Lung (tissue), 12 donors: Measurements from ENCODE around the gene KCNC3. TPM values are rescaled to one million over a fixed set of nuclear protein-coding genes. Genes with fewer than 3 reads are reported as not detected.

Experiments
- ATAC-seq: fragments of 200-7000 bp; cut with Tn5 transposase; one replicate; pipeline ENCODE4 v1.9.1; 2020; ENCODE audit warnings: moderate number of reproducible peaks; ENCODE audit not compliant: insufficient read depth, low FRiP score
- DNase-seq, 3 donors: peaks; one replicate each; pipeline ENCODE4 v3.0.0-alpha.2; 2013 to 2017
- H3K27ac ChIP-seq, 2 donors: one replicate each; pipeline ENCODE4 v1.5.1; 2013; ENCODE audit warnings: mild to moderate bottlenecking in 2 of 2, moderate library complexity in 2 of 2, control low read depth in 1 of 2, inconsistent platforms in 1 of 2, low read depth in 1 of 2, low read length in 1 of 2
- H3K27me3 ChIP-seq, 3 donors: one replicate each; pipeline ENCODE4 v1.5.1; 2013; ENCODE audit warnings: low read length in 2 of 3; ENCODE audit not compliant: control insufficient read depth in 3 of 3, insufficient read depth in 3 of 3
- H3K36me3 ChIP-seq, 4 donors: one replicate each; pipeline ENCODE4 v1.5.1; 2013; ENCODE audit warnings: low read length in 4 of 4, mild to moderate bottlenecking in 1 of 4, moderate library complexity in 1 of 4; ENCODE audit not compliant: control insufficient read depth in 4 of 4, insufficient read depth in 4 of 4
- H3K4me1 ChIP-seq, 5 donors: one replicate each; pipeline ENCODE4 v1.5.1; 2013; ENCODE audit warnings: low read length in 5 of 5, mild to moderate bottlenecking in 2 of 5, moderate library complexity in 1 of 5; ENCODE audit not compliant: control insufficient read depth in 5 of 5, insufficient read depth in 5 of 5
- H3K4me3 ChIP-seq: one replicate; pipeline ENCODE4 v1.5.1; 2013; ENCODE audit warnings: mild to moderate bottlenecking, control low read depth, moderate library complexity
- H3K9ac ChIP-seq, 2 donors: one replicate each; pipeline ENCODE4 v1.5.1; 2013; ENCODE audit warnings: low read length in 2 of 2, control low read depth in 1 of 2; ENCODE audit not compliant: insufficient read depth in 1 of 2
- H3K9me3 ChIP-seq, 4 donors: one replicate each; pipeline ENCODE4 v1.5.1; 2013; ENCODE audit warnings: low read length in 3 of 4, mild to moderate bottlenecking in 1 of 4, moderate library complexity in 1 of 4; ENCODE audit not compliant: control insufficient read depth in 4 of 4, insufficient read depth in 3 of 4
- WGBS, 2 donors: extraction: QIAGEN DNeasy Blood & Tissue Kit; methylation state at CpG; one replicate each; pipeline ENCODE4 v1.1.7; 2013; 5-methylcytosine and 5-hydroxymethylcytosine counted together
- polyA plus RNA-seq, 2 donors: library from polyadenylated mRNA; stranded (reverse); fragments of 200-250 nt; gene quantifications; one replicate each; pipeline ENCODE4 v1.2.1, GENCODE V29; 2013
- total RNA-seq, 2 donors: library from RNA; depleted of rRNA in 1 of 2; stranded (reverse); fragments of >200 nt in 1 of 2; gene quantifications; one replicate each; pipeline ENCODE4 v1.2.1, GENCODE V29; 2014 to 2021
- TF ChIP-seq, protein P1 (sequence below): IDR thresholded peaks from 2 replicates; pipeline ENCODE4 v1.5.1; 2012; ENCODE audit warnings: mild to moderate bottlenecking; ENCODE audit errors: control extremely low read depth, extremely low read depth
- donor health status: control.
- donor health status: control.
- donor health status: Bipolar disorder and iron deficiency.
- donor health status: healthy.
- donor health status: DM: yes; HTN: yes; CAD: no.

The KCNC3 gene
- total and polyA plus RNA-seq, 4 donors = 2.6 to 13.2 (median 5.2) TPM

DNA sequence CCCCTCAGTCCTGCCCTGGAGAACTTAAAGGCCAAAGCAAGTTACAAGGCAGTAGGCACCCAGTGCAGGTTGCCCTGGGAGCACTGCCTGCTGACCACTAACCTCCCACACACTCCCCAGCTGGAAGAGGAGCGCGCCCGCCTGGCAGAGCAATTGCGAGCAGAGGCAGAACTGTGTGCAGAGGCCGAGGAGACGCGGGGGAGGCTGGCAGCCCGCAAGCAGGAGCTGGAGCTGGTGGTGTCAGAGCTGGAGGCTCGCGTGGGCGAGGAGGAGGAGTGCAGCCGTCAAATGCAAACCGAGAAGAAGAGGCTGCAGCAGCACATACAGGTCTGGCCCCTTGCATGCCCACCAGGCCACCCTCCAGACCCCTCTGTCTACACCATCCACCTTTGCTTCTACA is 61.1 kb downstream of the KCNC3 start:
- Histone ChIP-seq H3K4me1 (no peaks in the 10 kb centered on the region), H3K36me3 (peaks cover 7 to 24% (median 16%) of the 10 kb centered on the region in 4 donors), H3K27ac (no peak overlapping the region), H3K9ac (no peak overlapping the region), H3K27me3 (no peaks in the 10 kb centered on the region), H3K4me3 (no peak overlapping the region), H3K9me3 (peaks cover 0 to 5% (median 1%) of the 10 kb centered on the region in 4 donors)
- ATAC-seq (no peak), DNase-seq (no peak)
- TF ChIP-seq, protein P1, sequence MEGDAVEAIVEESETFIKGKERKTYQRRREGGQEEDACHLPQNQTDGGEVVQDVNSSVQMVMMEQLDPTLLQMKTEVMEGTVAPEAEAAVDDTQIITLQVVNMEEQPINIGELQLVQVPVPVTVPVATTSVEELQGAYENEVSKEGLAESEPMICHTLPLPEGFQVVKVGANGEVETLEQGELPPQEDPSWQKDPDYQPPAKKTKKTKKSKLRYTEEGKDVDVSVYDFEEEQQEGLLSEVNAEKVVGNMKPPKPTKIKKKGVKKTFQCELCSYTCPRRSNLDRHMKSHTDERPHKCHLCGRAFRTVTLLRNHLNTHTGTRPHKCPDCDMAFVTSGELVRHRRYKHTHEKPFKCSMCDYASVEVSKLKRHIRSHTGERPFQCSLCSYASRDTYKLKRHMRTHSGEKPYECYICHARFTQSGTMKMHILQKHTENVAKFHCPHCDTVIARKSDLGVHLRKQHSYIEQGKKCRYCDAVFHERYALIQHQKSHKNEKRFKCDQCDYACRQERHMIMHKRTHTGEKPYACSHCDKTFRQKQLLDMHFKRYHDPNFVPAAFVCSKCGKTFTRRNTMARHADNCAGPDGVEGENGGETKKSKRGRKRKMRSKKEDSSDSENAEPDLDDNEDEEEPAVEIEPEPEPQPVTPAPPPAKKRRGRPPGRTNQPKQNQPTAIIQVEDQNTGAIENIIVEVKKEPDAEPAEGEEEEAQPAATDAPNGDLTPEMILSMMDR = no peak
- 90% methylated on average over 13 of the region's 13 CpGs for WGBS, 2 donors

- Histone ChIP-seq H3K36me3 (peaks cover 7 to 22% (median 14%) of the 10 kb centered on the region in 4 donors), H3K9me3 (peaks cover 0 to 5% (median 1%) of the 10 kb centered on the region in 4 donors), H3K9ac (no peak overlapping the region), H3K27me3 (no peaks in the 10 kb centered on the region), H3K27ac (no peak overlapping the region), H3K4me1 (no peaks in the 10 kb centered on the region), H3K4me3 (no peak overlapping the region)
- 21 to 45% methylated on average over 20 of the region's 20 CpGs for WGBS, 2 donors
- no peak for DNase-seq
- ATAC-seq = peak; percentile 34
- TF ChIP-seq, protein P1 = no peak
Measured at GRCh38 chr19:50266896-50267295, 62.3 kb downstream of the KCNC3 start.

DNA sequence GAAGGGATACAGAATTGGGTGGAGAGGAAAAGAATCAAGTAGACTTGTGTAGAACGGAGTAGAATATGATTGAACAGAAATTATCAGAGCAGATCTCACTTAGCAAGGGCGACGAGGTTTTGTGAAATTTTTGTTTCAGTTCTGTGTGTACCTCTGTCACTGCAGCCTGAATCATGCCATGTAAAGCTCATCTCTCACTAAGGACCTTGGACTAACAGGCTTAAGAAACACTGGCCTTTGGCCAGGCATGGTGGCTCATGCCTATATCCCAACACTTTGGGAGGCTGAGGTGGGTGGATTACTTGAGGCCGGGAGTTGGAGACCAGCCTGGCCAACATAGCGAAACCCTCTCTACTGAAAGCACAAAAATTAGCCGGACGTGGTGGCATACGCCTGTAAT is 63.1 kb downstream of the KCNC3 start:
- Histone ChIP-seq H3K27ac (no peak overlapping the region), H3K4me1 (no peaks in the 10 kb centered on the region), H3K36me3 (peaks cover 7 to 21% (median 12%) of the 10 kb centered on the region in 4 donors), H3K27me3 (no peaks in the 10 kb centered on the region), H3K9me3 (peaks cover 0 to 3% (median 1%) of the 10 kb centered on the region in 4 donors), H3K4me3 (no peak overlapping the region), H3K9ac (no peak overlapping the region)
- ATAC-seq = no peak
- WGBS, 2 donors = 91 to 93% methylated on average over 8 of the region's 8 CpGs
- TF ChIP-seq, protein P1 = no peak
- DNase-seq = no peak
